GM13977 (cell line): ENCODE data around the gene TNF.
A peak's percentile ranks its signal among the peaks of the same experiment; 100 is the strongest.

Experiments used
- DNase-seq: peaks from one replicate; pipeline ENCODE4 v3.0.0; 2012; ENCODE audit warnings: low spot score
- in situ Hi-C: fragments of 300-500 bp; cut with MboI; formaldehyde crosslinking; loops from one replicate; pipeline ENCODE4 v1.12.0; 2022; ENCODE audit warnings: low sequenced_read_pairs, low pct_unique_long_range_greater_than_20kb, mixed read lengths, inconsistent platforms; ENCODE audit not compliant: unreplicated experiment
- TF ChIP-seq, protein P1 (sequence below): IDR thresholded peaks from 2 replicates; pipeline ENCODE4 v1.5.1; 2012; ENCODE audit warnings: mild to moderate bottlenecking, control low read depth; ENCODE audit not compliant: insufficient read depth; ENCODE audit errors: extremely low read depth, missing control alignments

The TNF gene

DNA sequence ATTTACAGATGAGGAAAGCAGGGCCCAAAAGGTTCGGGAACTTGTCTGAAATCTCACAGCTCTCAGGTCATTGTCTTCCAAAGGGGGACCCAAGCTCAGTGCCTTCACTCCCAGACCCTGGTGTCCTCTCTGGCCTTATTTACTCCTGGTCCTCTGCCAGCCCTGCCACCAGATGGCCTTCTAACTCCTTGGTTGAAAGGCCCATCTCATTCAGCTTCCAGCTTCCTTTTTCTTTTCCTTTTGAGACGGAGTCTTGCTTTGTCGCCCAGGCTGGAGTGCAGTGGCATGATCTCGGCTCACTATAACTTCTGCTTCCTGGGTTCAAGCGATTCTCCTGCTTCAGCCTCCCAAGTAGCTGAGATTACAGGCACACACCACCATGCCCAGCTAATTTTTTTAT, 24.0 kb upstream of the TNF start:
- in situ Hi-C loops, result loop anchor here (5.0 kb wide), 1 partner anchor 41 kb away; the partner anchor contains the start of gene NCR3
- peak; percentile 70 for DNase-seq
- TF ChIP-seq, protein P1, sequence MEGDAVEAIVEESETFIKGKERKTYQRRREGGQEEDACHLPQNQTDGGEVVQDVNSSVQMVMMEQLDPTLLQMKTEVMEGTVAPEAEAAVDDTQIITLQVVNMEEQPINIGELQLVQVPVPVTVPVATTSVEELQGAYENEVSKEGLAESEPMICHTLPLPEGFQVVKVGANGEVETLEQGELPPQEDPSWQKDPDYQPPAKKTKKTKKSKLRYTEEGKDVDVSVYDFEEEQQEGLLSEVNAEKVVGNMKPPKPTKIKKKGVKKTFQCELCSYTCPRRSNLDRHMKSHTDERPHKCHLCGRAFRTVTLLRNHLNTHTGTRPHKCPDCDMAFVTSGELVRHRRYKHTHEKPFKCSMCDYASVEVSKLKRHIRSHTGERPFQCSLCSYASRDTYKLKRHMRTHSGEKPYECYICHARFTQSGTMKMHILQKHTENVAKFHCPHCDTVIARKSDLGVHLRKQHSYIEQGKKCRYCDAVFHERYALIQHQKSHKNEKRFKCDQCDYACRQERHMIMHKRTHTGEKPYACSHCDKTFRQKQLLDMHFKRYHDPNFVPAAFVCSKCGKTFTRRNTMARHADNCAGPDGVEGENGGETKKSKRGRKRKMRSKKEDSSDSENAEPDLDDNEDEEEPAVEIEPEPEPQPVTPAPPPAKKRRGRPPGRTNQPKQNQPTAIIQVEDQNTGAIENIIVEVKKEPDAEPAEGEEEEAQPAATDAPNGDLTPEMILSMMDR, result peak; percentile 88

DNA sequence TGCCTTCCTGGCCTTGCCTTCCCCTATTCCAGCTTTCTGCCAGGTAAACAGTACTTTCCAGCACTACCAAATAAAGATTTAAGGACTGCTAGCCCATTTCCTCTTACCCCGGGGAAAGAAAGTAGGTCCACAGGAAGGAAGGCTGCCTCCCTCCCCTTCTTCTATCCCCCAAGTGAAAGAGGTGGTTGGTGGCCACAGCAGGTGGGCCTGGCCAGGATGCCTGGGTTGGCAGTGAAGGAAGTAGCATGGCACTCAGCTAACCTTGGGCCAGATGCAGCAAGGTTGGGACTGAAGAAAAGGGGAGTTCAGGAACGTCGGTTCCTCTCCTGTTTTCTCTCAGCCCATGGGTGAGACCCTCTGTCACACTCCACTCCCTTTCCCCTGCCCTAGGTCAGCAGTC, 19.1 kb upstream of the TNF start:
- no peak for DNase-seq
- in situ Hi-C loops, result no loop called here
- TF ChIP-seq, protein P1, result no peak

DNA sequence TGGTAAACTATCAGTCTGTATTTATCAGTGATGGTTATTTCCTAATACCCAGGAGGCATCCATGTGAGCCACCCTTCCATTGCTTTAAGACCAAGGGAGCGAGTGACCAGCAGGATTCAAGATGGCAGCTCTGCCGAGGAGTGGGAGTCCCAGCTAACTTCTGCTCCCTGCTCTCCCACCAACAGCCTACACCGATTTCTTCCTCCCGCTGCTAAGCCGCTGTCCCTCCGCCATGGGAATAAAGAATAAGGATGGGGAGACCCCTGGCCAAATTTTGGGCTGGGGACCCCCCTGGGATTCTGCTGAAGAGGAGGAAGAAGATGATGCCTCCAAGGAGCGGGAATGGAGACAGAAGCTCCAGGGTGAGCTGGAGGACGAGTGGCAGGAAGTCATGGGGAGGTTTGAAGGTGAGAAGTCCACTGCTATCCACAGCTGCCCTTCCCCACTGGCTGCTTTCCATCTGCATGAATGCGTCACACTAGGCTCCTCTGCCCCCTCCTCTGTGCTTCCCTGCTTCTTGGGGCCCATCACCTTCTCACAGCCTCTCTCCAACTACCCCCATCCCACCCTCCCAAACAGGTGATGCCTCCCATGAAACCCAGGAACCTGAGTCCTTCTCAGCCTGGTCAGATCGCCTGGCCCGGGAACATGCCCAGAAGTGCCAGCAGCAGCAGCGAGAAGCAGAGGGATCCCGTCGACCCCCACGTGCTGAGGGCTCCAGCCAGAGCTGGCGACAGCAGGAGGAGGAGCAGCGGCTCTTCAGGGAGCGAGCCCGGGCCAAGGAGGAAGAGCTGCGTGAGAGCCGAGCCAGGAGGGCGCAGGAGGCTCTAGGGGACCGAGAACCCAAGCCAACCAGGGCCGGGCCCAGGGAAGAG, 17.7 kb upstream of the TNF start:
- in situ Hi-C loops, result no loop called here
- no peak for DNase-seq
- TF ChIP-seq, protein P1, result no peak

DNA sequence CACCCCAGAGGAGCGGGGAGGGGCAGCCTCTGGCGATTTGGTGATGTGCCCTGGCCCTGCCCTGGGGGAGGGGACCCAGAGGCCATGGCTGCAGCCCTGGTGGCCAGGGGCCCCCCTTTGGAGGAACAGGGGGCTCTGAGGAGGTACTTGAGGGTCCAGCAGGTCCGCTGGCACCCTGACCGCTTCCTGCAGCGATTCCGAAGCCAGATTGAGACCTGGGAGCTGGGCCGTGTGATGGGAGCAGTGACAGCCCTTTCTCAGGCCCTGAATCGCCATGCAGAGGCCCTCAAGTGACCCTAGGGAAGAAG, 17.1 kb upstream of the TNF start:
- DNase-seq, result no peak
- TF ChIP-seq, protein P1, result no peak
- in situ Hi-C loops, result no loop called here

DNA sequence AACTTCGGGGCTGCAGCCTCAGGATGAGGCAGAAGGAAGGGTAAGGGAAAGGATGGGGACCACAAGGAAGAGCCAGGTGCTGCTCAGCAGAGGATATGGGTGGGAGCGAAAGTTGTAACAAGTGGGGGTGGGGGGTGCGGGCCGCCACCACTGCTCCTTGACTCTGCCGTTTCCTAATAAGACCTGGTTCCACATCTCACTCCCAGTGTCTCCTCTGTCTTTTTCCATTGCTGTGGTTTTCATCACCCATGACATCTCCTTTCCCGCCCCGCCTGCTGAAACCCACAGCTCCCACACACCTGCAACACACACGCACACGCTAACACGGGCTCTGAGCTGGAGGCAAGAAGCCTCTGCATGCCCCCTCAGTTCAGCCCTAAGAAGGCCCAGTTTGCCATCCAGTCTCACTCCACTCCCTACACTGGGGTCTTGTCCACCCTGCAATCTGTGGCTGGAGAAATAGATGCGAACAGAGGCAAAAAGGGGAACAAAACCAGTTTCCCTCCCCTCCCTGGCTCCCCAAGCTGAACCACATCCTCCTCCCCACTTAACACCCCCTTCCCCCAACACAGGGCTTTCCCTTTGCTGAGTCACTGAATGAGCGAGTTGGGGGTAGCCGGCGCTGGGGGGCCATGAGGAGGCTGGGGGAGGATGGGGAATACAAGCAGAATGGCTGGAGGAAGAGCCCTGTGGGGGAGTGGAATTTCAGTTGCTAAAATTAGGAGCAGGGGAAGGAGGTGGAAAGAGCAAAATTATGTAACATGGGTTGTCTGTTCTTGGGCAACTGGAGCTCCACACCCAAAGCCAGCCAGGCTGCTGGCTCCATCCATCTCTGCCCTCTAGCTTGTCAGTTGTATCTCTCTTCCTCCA, 16.5 kb upstream of the TNF start:
- TF ChIP-seq, protein P1, result no peak
- in situ Hi-C loops, result no loop called here
- peak; percentile 74 for DNase-seq

DNA sequence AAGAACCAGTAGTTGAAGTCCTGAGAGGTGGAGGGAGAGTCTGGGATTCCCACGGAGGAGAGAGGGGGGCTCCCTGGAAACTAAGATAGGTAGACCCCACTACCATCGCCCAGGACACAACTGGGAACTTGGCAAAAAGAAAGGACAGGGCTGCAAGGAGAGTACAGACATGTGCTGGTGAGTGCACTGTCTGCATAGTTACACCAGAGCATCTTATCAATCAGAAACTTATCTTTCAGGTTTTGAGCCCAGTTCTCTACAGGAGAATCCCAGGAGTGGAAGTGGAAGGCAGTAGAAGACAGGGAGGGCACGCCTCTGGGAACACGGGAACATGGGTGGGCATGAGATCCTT, 15.8 kb upstream of the TNF start:
- in situ Hi-C loops, result no loop called here
- no peak for DNase-seq
- TF ChIP-seq, protein P1, result no peak
